Brain microvascular endothelial cell (primary cell): ENCODE results near the gene PCDHB12.
"Not testable (repeated sequence)": the region's sequence is repeated elsewhere in the genome, so short reads cannot be mapped to it uniquely, and the experiment has no call there.

Source experiments
- DNase-seq: peaks from one replicate; pipeline ENCODE4 v3.0.0-alpha.2; 2020
- H3K27ac ChIP-seq: fragments of 250-450 bp; sonication (Bioruptor Pico); 2 replicates; pipeline ENCODE4 v1.5.1; 2020; ENCODE audit warnings: mild to moderate bottlenecking, moderate library complexity
- H3K27me3 ChIP-seq: fragments of 250-450 bp; sonication (Bioruptor Pico); replicated peaks from 2 replicates; pipeline ENCODE4 v1.5.1; 2020; ENCODE audit warnings: mild to moderate bottlenecking
- H3K36me3 ChIP-seq: fragments of 250-450 bp; sonication (Bioruptor Pico); replicated peaks from 2 replicates; pipeline ENCODE4 v1.5.1; 2020; ENCODE audit warnings: mild to moderate bottlenecking
- H3K4me3 ChIP-seq: 2 replicates; pipeline ENCODE4 v1.5.1; 2011; ENCODE audit warnings: low read depth, mild to moderate bottlenecking, control low read depth, low read length, moderate library complexity
- CTCF ChIP-seq: IDR thresholded peaks from 2 replicates; pipeline ENCODE4 v1.5.1; 2011; ENCODE audit warnings: low read depth, mild to moderate bottlenecking, moderate library complexity, low read length, control low read depth, inconsistent platforms; ENCODE audit errors: missing control alignments
- in situ Hi-C: cut with HindIII; loops from 2 replicates; pipeline ENCODE4 v1.10.0; 2017; ENCODE audit warnings: low sequenced_read_pairs, low pct_ligation_motif_present

PCDHB12 gene

GRCh38 chr5:141223112-141223783 lies 14.7 kb downstream of the PCDHB12 start, which contains the start of gene PCDHB14:
PCDHB14 (plus strand) TSS chr5:141223343; CDS start chr5:141223506, 163 bp downstream.
- in situ Hi-C loops: no loop called here
- no peak for TF ChIP-seq CTCF
- Histone ChIP-seq H3K36me3 (no peaks in the 10 kb centered on the region), H3K27ac (no peak within 1 kb of the TSS), H3K4me3 (no peak within 1 kb of the TSS), H3K27me3 (no peaks in the 10 kb centered on the region)
- DNase-seq: no peak

GRCh38 chr5:141224844-141225243 lies 16.3 kb downstream of the PCDHB12 start:
- H3K4me3 ChIP-seq, H3K36me3 ChIP-seq, H3K27ac ChIP-seq, in situ Hi-C loops, DNase-seq, H3K27me3 ChIP-seq: not testable (repeated sequence)

GRCh38 chr5:141225421-141225820 lies 16.9 kb downstream of the PCDHB12 start:
- H3K27ac ChIP-seq, in situ Hi-C loops, H3K27me3 ChIP-seq, H3K36me3 ChIP-seq, H3K4me3 ChIP-seq, DNase-seq: not testable (repeated sequence)

GRCh38 chr5:141234109-141234667 lies 25.7 kb downstream of the PCDHB12 start:
- Histone ChIP-seq H3K36me3 (no peaks in the 10 kb centered on the region), H3K27me3 (no peaks in the 10 kb centered on the region), H3K27ac (no peak overlapping the region), H3K4me3 (no peak overlapping the region)
- in situ Hi-C loops: no loop called here
- no peak for DNase-seq
- TF ChIP-seq CTCF: peak; percentile 19

GRCh38 chr5:141235922-141236321 lies 27.4 kb downstream of the PCDHB12 start:
- H3K36me3 ChIP-seq, H3K27me3 ChIP-seq: not testable (repeated sequence)

GRCh38 chr5:141236516-141237313 lies 28.2 kb downstream of the PCDHB12 start:
- in situ Hi-C loops: no loop called here
- no peaks in the 10 kb centered on the region for H3K36me3 ChIP-seq
- H3K4me3 ChIP-seq: no peak overlapping the region
- TF ChIP-seq CTCF: no peak
- no peak for DNase-seq
- H3K27me3 ChIP-seq: no peaks in the 10 kb centered on the region
- H3K27ac ChIP-seq: no peak overlapping the region

More at GRCh38 chr5:141235922-141236321, 27.4 kb downstream of the PCDHB12 start:
- H3K4me3 ChIP-seq, H3K27ac ChIP-seq, DNase-seq, in situ Hi-C loops: not testable (repeated sequence)

GRCh38 chr5:141241496-141241895 lies 33.0 kb downstream of the PCDHB12 start:
- no peak for DNase-seq
- Histone ChIP-seq H3K36me3 (no peaks in the 10 kb centered on the region), H3K27me3 (no peaks in the 10 kb centered on the region), H3K4me3 (no peak overlapping the region), H3K27ac (no peak overlapping the region)
- TF ChIP-seq CTCF: no peak
- in situ Hi-C loops: no loop called here
